ENCODE data around the gene FAM83C.

DNA sequence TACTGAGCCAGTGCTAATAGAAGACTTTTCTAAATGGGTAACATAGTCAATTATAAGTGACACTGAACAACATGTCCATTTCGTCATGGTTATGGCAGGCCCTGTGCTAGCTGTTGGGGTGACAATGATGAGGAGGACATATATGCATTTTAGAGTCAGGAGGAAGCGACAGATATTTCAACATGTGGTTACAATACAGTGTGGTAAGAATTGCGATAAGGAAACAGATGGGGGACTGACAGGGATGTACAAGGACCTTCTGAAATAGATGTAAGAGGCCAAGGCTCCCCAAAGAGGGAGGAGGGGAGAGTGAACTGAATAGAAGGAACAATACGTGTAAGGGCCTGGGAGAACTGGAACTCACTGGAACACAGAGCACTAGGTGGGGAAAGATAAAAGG, 54.1 kb downstream of the FAM83C start:
- TF ChIP-seq, protein P1, sequence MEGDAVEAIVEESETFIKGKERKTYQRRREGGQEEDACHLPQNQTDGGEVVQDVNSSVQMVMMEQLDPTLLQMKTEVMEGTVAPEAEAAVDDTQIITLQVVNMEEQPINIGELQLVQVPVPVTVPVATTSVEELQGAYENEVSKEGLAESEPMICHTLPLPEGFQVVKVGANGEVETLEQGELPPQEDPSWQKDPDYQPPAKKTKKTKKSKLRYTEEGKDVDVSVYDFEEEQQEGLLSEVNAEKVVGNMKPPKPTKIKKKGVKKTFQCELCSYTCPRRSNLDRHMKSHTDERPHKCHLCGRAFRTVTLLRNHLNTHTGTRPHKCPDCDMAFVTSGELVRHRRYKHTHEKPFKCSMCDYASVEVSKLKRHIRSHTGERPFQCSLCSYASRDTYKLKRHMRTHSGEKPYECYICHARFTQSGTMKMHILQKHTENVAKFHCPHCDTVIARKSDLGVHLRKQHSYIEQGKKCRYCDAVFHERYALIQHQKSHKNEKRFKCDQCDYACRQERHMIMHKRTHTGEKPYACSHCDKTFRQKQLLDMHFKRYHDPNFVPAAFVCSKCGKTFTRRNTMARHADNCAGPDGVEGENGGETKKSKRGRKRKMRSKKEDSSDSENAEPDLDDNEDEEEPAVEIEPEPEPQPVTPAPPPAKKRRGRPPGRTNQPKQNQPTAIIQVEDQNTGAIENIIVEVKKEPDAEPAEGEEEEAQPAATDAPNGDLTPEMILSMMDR (IDR thresholded peaks at IDR 0.05; ENCODE audit: poor library complexity): no peak
- TF ChIP-seq EZH2 (IDR thresholded peaks at IDR 0.05; ENCODE audit: borderline replicate concordance): no peak
- no peak for TF ChIP-seq EZH2phosphoT487 (IDR thresholded peaks at IDR 0.05; ENCODE audit: low read depth, severe bottlenecking, unreplicated experiment)
